ENCODE measurements around the gene CTNNA2.

The CTNNA2 gene

GRCh38 chr2:79612999-79613398, 100.1 kb downstream of the CTNNA2 start:
- DNase-seq (ENCODE audit: low spot score), result no peak

- no peak for DNase-seq (ENCODE audit: low spot score)
Measured at GRCh38 chr2:79619442-79619841, 106.6 kb downstream of the CTNNA2 start.

GRCh38 chr2:79619976-79620375, 107.1 kb downstream of the CTNNA2 start:
- no peak for DNase-seq (ENCODE audit: low spot score)

DNA sequence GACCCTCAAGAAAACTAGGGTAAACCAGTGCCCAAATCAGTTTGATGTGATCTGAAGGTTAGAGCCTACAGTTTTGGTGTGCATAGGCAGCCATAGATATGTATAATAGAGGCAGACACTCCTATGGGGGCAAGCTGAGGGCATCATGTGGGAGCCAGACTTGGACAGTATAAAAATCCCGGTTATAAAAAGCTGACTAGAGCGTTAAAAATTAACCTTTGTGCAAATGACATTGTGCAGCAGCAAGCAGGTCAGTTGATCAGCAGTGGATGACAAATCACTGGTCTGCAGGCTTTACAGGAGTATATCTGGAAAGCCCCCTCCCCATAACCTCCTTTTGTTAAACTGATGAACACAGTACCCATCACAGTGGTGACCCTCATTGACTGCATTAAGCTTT, 107.8 kb downstream of the CTNNA2 start:
- DNase-seq (ENCODE audit: low spot score), result no peak

DNA sequence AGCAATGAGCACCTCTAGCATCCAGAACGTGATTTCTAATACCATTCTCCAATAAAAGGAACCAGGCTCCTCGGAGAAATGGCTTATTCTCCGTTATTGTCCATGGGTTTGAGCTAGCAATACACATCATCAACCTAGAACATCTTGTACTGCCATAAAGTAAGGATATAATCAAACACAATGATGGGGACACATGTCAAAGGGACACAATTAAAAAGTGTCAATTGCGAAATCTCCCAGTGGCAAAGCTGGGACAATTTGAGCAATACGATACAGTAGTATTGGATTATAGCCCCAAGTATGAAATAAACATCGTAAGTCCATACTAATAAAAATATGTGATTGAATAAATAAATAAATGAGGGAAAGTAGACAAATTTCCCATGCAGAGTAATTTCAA, 108.4 kb downstream of the CTNNA2 start:
- no peak for DNase-seq (ENCODE audit: low spot score)

GRCh38 chr2:79621755-79622154, 108.9 kb downstream of the CTNNA2 start:
- DNase-seq (ENCODE audit: low spot score), result no peak

DNA sequence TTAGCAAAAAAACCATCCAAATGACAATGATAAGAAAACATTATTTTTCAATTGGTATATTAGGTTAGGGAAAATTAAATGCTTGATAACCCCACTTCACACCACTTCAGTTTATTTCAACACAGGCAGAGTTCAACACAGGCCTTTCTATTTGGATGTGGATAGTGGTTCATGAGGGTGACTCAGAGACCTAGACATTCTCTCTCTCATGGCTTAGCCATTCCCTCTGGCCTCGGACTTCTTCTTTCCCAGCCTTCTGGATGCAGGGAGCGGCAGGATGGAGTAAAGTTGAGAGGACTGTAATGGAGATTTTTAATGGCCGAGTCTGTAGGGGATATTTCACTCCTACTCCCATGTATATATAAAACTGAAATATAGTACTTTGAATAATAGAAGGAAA, 109.7 kb downstream of the CTNNA2 start:
- no peak for DNase-seq (ENCODE audit: low spot score)

- DNase-seq (ENCODE audit: low spot score), result no peak
Measured at GRCh38 chr2:79627237-79627636, 114.4 kb downstream of the CTNNA2 start.

DNA sequence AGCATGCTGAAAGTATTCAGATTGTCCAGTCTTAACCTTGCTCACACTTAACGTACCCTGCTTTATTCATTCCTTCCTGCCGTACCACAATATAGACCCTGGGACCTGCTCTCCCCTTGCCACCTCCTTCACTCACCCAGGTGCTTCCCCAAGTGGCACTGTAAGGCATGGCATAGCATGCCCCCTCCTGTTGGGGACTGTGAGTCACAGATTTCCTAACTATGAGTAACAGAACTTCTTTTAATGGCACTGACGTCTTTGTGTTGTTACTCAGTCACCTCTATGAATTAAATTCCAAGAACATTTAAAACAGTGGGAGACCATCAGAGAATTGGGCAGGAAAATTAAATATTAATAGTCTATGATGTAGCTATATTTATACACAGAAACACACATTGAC, 117.2 kb downstream of the CTNNA2 start:
- no peak for DNase-seq (ENCODE audit: low spot score)

DNA sequence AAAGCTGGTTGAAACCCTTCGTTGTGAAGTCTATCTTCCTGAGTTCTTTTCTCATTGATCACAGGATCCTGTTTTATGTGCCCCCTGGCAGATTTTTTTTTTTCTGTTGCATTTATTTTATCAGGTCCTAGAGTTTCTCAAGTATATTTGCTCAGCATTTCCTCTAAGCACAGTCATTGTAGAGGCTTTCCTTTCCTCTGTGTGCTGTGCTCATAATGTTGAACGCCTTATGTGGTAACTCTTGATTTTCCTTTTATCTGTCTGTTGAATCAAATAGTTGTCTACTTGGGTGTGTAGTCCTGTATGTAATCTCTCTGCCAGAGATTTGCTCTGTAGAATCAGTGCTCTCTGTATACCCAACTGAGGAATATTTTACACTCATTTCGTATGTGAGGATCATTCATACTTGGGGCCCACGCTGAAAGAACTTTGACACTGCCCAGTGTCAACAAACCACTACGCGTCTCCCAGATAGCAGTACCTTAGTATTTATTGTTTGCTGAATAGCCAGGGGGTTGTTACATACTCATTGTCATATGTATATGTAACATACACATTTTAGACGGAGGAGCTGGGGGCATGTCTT, 118.2 kb downstream of the CTNNA2 start:
- no peak for DNase-seq (ENCODE audit: low spot score)

- no peak for DNase-seq (ENCODE audit: low spot score)
Measured at GRCh38 chr2:79638410-79638809, 125.6 kb downstream of the CTNNA2 start.

DNA sequence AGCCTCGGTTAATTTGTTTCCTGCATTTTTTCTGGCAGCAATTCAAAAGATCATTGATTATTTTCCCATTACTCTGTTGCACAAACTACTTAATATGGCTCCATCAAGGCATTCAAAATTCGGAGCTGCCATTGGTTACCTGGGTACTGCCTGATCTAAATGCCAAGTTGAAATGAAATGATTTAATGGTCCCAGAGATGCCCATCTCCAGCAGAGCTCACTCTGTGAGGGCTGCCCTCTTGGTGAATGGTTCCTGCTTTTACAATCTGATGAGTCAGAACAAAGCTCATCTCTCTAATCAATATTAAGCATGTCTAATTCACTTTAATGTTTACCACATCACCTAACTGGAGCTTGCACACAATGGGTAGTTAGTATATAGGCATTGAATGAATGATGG, 126.1 kb downstream of the CTNNA2 start:
- DNase-seq (ENCODE audit: low spot score), result no peak

- peak; percentile 18 for DNase-seq (ENCODE audit: low spot score)
Measured at GRCh38 chr2:79640001-79640400, 127.2 kb downstream of the CTNNA2 start.

DNA sequence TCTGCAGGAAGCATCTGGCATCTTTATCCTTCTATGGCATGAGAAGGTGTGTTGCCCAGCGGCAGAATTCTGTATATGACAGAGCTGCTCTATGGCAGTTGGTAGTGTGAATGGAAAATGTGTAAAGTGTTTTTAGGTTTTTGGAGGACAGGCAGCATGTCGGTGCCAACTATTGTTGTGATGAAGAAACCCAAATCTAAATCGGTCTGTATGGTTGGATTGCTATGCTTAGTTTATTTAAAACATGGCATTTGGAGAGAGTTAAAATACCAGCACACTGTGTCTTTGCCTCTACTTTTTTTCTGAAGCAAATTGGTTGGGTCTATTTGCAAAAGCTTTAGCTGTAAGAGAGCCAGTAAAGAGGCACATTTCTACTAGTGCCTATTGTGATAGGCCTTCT, 136.7 kb downstream of the CTNNA2 start:
- no peak for DNase-seq (ENCODE audit: low spot score)

- DNase-seq (ENCODE audit: low spot score), result no peak
Measured at GRCh38 chr2:79660557-79660956, 147.7 kb downstream of the CTNNA2 start.

DNA sequence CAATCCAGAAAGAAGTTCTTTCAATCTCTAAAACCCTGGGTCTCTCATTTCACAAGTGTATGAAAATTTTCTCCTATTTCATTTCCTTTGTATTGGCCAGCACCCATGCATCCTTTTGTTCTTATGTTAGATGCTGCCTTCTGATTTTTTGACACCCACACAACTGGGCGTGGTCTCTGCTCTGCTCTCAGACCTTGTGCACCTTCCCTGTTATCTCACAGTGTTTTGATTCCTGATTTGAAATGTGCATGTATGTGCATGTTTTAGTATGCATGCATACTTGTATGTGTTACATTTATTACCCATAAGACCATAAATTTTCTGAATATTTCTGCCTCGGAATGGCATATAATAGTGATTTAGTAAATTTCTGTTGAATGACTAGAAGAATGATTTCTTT, 152.2 kb downstream of the CTNNA2 start:
- DNase-seq (ENCODE audit: low spot score), result no peak

DNA sequence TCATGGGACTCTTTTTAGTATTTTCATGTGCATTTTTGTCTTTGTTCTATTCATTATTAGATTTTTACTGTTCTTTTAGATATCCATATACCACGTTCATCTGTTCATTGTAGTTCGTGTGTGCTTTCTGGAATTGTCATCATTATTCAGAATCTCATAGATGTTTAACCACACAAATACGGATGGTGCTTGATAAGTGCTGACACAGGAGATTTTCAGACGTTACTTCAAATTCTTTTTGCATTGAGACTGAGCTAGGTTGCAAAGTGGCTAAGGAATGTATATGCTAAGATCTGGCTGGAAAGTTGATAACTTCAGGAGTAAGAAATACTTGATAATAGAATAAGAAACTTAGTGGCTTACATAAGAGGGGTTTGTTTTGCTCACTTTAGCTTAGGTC, 153.6 kb downstream of the CTNNA2 start:
- DNase-seq (ENCODE audit: low spot score), result no peak

DNA sequence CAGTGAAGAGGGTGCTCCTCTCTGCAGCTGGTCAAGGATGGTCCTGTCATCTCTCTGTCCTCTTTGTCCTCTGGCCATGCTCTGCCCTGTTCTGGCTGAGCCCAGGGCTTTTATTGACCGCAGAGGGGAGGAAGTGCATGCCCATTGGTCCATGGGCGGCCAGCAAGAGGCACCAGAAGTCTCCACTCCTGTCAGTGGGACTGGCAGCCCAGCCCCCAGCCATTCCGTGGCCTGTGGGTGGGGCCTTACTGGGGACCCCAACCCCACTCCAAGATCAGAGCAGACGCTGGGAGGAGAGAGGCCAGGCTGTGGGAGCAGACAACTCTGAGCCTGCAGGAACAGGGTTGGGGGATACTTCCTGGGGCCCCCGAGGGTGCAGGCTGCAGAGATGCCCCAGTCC, 156.9 kb downstream of the CTNNA2 start:
- DNase-seq (ENCODE audit: low spot score), result no peak

- peak; percentile 78 for DNase-seq (ENCODE audit: low spot score)
Measured at GRCh38 chr2:79670198-79670597, 157.3 kb downstream of the CTNNA2 start.

- no peak for DNase-seq (ENCODE audit: low spot score)
Measured at GRCh38 chr2:79686884-79687283, 174.0 kb downstream of the CTNNA2 start.

- no peak for DNase-seq (ENCODE audit: low spot score)
Measured at GRCh38 chr2:79695248-79695647, 182.4 kb downstream of the CTNNA2 start.

GRCh38 chr2:79697200-79697599, 184.3 kb downstream of the CTNNA2 start:
- DNase-seq (ENCODE audit: low spot score), result no peak

GRCh38 chr2:79700651-79701050, 187.8 kb downstream of the CTNNA2 start:
- no peak for DNase-seq (ENCODE audit: low spot score)

DNA sequence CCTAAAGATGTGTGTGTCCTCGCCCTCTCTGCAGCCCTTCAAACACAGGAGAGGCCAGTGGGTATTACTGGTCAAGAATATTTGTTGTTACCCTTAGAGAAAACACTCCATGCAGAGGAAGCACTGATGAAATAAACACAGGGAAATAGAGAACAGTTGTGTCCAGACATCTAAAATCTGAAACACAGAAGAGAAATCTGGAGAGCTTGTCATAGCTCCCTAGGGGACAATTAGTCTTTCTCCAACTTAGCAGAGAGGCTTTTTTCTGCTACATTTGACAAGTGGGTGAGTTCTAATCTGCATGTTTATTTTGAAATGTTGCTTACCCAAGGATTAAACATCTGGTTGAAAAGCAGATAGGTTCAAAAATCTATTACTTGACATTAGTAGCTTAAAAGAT, 190.1 kb downstream of the CTNNA2 start:
- no peak for DNase-seq (ENCODE audit: low spot score)

- no peak for DNase-seq (ENCODE audit: low spot score)
Measured at GRCh38 chr2:79711098-79711497, 198.2 kb downstream of the CTNNA2 start.

Data from iPS-NIHi11 (cell line).